GM12891 (cell line): ENCODE results near the gene COL25A1.

Source experiments
- POLR2A ChIP-seq: IDR thresholded peaks from 2 replicates; pipeline ENCODE4 v1.6.1; 2011; ENCODE audit warnings: low read depth, low read length, control low read depth
- POLR2AphosphoS5 ChIP-seq: IDR thresholded peaks from 2 replicates; pipeline ENCODE4 v1.6.1; 2011; ENCODE audit warnings: low read depth, low read length, control low read depth

DNA sequence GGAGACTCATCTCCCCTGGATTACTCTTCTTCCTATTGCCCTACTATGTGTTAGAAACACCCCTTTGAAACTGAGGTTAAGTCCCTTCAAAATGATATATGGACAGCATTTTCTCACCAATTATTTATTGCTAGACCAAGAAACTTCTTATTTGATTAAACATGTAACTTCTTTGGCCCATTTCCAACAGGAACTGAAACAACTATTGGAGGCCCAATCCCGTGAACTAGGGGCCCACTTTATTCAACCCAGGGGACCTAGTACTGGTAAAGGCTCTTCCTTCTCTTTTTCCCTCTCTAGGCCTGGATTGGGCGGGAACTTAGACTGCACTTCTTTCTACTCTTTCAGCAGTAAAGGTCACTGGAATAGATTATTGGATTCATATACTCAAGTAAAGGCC, 16.7 kb upstream of the COL25A1 start:
- TF ChIP-seq POLR2AphosphoS5: no peak
- TF ChIP-seq POLR2A: no peak
